Adrenal gland (tissue), 5 donors: ENCODE measurements around the gene RABGGTA.

Source experiments
- POLR2A ChIP-seq, 2 donors: fragments of 450-650 bp; IDR thresholded peaks; one replicate each; pipeline ENCODE4 v1.6.1; 2017; ENCODE audit warnings: antibody characterized with exemption in 2 of 2, mild to moderate bottlenecking in 2 of 2, moderate library complexity in 1 of 2
- TF ChIP-seq, protein P1 (sequence below), 6 experiments: fragments of 450-650 bp in 4 of 6; fragments of 200-600 bp in 2 of 6; sonication (generic) in 1 of 6; IDR thresholded peaks; 1 replicate in 5 of 6; 2 replicates in 1 of 6; pipeline versions ENCODE4 v1.5.1 to v1.8.0; 2016 to 2021; ENCODE audit warnings: antibody characterized with exemption in 6 of 6, mild to moderate bottlenecking in 2 of 6, moderate library complexity in 1 of 6
- donor health status: DM: no; HTN: no; CAD: no.

DNA sequence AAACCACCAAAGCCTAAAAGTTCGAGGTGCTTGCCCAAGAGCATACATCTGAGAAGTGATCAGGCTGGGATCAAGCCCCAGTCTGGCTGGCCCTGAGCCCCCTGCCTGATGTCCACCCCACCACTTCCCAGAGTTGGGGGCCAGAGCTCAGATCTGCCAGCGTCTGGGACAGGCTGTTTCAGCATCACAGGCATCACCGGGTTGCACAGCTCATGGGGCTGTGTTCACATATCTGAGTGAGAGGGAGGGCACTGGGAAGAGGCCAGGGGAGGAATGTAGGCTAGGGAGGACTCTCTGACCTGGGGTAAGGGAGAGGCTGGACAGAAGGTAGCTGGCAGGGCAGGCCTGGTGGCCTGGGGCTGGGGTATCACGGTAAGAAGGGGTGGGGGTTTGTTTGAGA lies 14.4 kb downstream of the RABGGTA start:
- TF ChIP-seq, protein P1, sequence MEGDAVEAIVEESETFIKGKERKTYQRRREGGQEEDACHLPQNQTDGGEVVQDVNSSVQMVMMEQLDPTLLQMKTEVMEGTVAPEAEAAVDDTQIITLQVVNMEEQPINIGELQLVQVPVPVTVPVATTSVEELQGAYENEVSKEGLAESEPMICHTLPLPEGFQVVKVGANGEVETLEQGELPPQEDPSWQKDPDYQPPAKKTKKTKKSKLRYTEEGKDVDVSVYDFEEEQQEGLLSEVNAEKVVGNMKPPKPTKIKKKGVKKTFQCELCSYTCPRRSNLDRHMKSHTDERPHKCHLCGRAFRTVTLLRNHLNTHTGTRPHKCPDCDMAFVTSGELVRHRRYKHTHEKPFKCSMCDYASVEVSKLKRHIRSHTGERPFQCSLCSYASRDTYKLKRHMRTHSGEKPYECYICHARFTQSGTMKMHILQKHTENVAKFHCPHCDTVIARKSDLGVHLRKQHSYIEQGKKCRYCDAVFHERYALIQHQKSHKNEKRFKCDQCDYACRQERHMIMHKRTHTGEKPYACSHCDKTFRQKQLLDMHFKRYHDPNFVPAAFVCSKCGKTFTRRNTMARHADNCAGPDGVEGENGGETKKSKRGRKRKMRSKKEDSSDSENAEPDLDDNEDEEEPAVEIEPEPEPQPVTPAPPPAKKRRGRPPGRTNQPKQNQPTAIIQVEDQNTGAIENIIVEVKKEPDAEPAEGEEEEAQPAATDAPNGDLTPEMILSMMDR (IDR thresholded peaks at IDR 0.05) = no peak
- TF ChIP-seq POLR2A (IDR thresholded peaks at IDR 0.05) = no peak
